HS-5 (cell line): ENCODE data around the gene BICDL1.
A peak's percentile ranks its signal among the peaks of the same experiment; 100 is the strongest.

Experiments
- DNase-seq: peaks from one replicate; pipeline ENCODE4 v3.0.0-alpha.2; 2012; ENCODE audit warnings: low read depth

Gene BICDL1

DNA sequence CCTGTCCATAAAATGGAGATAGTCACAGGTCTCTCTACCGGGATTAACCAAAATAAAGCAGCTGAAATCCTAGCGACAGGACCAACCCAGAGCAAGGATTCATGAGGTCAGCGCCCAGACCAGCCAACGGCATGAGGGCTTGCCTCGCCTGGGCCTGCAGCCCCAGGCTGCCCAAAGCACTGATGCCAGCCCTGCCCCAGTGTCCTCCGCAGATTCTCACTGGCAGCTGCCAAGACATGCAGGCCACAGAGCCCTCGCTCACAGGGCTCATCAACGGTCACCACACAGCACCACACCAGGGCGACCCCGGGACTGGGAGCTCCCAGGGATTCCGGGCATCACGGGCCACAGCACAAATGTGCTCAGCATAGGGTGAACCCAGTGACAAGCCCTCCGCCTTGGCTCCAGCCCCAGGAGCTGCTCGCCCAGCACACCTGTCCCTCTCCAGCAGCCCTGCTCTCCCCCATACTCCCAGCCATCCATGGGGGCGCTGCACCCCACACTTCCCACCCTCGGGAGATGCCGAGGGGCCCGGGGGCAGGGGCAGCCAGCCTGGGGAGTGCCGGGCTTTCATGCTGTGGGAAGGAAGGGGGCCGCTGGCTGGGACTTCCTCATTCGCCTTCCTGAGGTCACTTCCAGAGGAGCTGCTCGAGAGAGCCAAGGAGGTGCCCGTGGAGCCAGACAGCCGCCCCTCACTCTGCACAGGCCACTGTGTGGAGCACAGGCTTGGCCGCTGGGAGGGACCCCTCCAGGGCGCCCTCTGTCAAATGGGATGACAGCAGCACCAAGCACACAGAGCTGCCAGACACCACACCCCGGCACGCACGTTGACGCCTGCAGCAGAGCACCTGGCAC, 113.4 kb downstream of the BICDL1 start:
- no peak for DNase-seq

DNA sequence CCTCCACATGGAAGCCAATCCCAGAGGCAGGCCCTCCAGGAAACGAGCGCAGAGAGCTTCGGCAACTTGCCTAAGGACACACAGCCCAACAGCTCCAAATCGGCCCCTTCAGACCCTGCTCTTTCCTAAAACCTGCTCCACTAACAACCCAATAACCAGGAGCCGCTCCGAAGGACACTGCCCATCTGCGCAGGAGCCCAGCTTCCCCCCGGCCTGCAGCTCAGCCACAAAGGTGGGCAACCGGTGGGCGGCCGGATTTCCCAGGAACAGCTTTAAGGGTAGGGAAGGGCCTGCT, 114.0 kb downstream of the BICDL1 start:
- no peak for DNase-seq

DNA sequence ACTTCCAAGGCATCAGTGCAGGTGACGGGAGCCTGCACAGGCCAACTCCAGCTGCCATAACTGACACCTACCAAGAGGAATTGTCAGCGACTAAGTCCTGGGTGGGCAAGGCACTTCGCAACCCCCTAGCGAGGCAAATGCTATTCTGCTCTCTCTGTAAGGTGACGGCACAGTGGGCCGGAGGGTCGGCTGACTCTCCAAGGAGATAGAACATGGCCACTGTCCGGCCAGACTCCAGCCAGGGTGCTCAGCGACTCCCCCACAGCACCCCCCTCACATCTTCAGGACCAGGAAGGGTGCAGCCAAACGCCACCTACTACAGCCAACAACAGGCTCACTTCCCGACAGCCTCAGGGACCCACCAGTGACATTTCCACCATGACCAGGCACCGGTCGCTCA, 114.3 kb downstream of the BICDL1 start:
- no peak for DNase-seq

DNA sequence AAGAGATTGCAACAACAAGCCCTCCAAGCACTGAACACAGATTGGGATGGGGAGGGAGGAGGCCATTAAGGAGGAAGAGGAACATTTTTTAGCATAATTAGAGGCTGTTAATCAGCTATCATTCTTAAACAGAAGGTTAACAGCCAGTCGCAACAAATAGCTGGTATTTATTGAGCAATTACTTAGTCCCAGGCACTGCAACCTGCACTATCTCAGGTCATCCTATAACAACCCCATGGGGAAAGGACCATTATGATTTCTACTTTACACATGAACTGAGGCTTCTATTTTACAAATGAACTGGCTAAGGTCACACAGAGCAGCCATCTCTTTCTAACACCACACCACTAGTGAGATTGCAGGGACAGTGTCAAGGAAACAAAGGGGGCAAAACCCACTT, 117.1 kb downstream of the BICDL1 start:
- no peak for DNase-seq

DNA sequence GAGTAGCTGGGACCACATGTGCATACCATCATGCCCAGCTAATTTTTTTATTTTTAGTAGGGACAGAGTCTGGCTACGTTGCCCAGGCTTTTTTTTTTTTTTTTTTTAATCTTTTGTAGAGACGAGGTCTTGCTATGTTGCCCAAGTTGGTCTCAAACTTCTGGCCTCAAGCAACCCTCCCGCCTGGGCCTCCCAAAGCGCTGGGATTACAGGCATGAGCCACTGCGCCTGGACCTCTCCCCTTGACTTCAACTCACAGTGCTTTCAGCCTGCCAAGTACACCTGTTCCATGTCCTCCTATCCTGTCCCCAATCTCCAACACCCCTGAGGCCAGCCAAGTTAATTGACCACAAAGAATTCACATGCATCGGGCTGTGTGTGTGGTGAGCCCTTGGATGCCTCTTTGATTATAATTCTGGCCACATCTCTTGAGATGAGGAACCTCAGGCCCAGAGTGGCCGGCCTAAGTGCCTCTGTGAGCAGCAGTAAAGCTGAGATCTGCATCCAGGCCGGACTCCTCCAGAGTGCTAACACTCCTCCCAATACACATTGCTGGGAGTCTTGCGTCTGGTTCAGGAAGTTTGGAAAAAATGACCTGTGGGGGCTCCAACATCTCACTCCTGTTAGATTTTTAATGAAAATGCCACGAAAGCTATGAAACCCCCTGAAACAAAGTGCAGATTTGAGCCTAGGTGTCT, 120.7 kb downstream of the BICDL1 start:
- DNase-seq: no peak

DNA sequence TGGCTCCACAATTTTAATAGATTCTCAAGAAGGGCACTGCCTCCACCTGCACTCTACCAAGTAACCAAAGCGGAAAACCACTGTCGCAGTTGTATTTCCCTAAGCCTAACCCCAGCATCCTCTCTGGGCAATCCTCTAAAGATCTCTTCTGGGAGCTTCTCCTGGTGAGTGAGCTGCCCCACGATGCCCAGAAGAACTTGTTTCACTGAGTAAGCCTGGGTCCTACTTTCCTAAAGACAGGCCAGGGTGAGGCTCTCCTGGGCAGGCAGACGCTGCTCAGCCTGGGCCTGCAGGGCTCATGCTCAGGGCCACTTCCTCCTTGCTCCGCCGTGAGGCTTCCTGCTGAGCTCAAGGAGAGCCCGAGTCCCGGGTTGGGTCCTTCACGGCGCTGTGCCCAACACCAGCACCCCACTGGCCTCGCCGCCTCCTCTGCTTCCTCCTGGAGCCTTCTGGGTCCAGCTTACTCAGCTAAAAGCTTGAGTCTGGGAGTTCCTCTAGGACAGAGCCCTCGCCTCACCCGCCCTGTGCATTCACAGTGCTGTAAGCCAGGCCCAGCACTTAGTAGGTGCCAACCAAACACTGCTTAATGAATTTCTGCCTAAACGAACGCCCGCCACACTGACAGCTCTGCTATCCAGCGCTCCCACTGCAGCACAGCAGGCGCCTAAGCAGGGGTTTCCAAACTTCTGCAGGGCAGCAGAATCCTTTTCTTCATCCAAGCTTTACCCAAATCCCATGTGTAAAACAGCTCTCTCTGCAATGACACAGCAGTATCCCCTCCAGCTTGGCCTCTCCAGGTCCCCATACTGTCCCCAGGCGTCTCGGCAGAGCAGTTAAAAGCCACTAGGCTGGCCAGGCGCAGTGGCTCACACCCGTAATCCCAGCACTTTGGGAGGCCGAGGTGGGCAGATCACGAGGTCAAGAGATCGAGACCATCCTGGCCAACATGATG, 121.8 kb downstream of the BICDL1 start:
- DNase-seq: no peak

DNA sequence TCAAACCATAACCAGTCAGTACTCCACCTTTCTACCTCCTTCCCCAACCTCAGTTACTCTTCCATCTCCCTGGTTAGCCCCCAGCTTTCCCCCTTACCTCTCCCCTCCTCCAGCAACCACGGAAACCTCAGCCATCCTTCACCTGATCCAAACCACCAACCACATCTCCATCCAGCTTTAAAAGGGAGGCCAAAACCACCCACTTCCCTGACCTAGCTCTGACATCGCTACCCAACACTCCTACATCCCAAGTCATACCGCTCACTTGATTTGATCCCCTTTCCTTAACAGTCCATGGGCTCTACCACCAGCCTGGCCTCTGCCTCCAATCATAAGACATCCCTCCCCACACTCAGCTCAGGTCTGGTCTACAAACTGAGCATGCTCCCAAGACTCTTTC, 126.0 kb downstream of the BICDL1 start:
- no peak for DNase-seq

DNA sequence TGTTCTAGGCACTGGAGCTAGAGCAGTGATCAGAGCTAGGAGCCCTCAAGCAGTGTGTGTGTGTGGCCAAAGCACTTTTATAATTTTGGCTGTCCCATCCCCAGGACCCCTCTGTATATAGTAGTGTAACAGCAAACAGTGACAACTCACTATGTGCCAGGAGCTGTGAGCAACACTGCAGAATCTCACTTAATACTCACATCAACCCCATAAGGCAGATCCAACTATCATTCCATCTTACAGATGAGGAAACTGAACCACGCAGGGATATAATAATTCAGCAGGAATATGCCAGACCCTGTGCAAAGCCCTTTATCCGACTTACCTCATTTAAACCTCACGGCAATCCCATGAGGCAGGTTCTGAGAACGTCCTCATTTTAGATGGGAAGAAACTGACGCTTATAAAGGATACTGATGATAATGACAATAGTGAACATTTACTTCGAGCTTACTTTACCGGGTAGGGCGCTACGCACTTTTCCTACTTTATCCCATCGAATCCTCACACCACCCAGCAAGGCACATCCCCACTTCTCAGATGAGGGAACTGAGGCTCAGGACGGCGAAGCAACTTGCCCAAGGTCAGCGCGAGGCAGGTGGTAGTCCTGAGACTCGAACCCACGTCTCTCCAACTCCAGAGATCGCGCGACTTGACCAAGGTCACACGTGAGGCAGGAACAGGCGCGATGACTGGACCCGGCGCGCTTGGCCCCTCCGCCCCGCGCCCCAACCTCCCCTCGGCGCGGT, 126.8 kb downstream of the BICDL1 start:
- DNase-seq: no peak

DNA sequence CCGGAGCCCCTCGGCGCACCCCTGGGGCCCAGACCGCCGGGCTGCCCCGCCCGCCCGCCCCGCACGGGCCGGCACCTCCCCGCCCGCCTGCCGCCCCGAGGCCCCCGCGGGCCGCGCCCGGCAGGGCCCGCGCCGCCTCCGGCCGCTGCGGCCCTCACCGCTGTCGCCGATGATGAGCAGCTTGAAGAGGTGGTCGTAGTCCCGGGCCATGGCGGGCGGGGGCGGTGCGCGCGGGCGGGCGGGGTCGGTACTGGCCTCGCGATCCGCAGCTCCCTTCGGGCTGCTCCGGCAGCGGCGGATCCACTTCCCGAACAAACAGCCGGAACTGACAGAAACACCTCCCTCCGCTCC, 127.4 kb downstream of the BICDL1 start, which contains the start of gene RAB35:
Gene RAB35, minus strand, starts transcription at position 313 of the 351 bp plus-strand sequence. Its CDS starts 103 bp downstream, at position 210.
- no peak for DNase-seq

DNA sequence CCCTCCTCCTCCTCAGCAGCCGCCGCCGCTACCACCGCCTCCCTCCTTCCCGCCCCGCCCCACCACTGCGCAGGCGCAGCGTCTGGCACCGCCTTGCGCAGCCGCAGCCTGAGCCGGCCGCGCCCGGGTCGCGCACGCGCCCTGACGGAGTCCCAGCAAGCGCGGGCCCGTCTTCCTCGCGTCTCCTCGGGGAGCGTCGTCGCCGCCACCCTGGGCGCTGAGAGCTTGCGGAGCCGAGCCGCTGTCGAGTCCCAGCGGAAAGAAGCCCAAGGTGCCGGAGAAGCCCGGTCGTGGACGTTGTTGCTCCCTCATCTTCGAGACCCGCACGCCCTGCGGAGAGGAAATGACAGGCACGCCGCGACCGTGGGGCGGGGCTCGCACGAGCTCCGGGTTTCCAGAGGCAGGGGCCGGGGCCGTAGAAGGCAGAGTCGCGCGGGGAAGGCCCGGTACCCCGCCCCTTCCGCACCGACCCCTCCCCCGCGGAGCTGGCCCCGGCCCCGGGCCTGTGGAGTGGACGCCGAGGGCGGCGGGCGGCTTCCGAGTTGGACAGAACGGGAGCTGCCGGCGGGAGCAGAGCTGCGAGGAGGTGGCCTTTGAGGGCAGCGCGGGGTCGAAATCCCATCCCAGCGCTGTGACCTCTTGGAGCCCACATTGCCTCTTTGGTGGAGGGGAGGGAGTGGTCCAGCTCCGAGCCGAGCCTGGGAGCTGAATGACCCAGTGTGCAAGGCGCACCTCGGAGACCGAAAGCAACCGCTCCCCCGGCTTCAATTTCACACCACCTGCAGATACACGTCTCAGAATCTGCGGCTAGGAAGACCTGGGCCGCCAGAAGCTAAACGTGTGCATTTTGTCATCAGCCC, 128.0 kb downstream of the BICDL1 start:
- peak; percentile 61 for DNase-seq

DNA sequence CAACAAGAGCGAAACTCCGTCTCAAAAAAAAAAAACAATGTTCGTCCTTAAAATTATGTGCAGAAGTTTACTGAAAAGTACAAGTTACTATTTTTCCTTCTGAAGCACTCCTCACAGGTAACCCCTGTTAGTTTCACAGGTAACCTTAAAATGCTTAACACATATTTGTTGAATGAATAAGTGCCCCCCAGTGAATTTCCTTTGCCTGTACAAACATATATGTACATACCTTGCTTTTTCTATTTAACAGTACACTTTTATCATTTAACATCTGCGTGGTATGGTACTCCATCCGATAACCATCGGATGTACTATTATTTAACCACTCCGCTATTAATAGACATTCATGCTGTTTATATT, 128.9 kb downstream of the BICDL1 start:
- no peak for DNase-seq

DNA sequence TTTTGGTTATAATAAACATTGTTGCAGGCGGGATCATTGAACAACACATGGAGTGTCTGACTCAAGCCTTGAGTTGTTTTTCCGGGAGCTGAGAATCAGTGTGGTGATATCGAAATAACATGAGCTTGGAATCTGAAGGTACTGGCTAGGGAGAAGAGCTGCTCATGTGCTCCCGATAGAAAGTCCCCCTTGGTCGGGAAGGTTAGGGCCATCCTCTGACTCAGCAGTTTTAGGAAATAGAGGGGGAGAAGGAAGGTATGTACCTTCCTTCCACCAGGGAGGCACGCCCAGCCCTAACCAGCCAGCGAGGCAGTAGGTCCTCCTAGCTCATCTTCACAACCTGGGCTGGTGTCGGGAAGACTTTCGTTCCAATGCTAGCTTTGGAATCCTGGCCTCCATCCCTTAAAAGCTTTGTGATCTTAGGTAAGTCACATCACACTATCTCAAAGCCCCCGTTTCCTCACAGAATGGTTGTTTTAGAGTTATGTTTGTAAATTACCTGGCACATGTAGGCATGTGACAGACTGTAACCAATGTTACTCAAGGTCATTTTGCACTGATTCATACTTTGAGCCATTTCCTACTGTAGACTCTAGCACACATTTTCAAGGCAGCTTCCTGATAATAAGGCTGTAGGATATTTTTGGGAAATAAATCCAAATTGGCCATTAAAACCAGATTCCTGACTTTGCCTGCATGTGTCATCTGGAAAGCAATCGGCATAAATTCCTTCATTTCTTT, 129.5 kb downstream of the BICDL1 start:
- no peak for DNase-seq

DNA sequence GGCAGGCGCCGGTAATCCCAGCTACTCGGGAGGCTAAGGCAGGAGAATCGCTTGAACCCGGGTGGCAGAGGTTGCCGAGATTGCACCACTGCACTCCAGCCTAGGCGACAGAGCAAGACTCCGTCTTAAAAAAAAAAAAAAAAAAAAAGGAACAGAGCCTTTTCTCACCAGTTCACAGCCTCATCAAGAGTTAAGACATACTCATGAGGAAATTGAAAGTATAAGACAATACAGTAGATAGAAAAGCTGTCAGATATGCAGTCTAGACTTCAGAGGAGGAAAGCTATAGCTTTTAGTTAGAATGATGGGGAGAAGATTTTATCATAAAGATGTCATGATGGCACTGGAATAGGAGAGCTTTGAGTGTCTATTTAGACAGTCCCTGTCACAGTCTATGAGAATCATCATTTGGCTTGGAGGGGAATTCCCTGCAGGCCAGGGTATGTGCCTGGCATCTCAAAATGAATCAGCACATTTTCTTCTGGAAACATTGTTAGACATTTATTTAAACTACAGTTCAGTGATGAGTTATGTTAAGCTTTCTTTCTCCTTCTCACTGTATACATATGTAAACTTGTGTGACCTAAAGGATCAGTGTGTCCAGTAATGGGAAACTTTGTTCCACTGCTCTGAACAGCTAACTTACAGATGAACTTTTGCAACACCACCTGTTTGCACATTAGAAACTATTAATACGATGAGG, 130.4 kb downstream of the BICDL1 start:
- no peak for DNase-seq

DNA sequence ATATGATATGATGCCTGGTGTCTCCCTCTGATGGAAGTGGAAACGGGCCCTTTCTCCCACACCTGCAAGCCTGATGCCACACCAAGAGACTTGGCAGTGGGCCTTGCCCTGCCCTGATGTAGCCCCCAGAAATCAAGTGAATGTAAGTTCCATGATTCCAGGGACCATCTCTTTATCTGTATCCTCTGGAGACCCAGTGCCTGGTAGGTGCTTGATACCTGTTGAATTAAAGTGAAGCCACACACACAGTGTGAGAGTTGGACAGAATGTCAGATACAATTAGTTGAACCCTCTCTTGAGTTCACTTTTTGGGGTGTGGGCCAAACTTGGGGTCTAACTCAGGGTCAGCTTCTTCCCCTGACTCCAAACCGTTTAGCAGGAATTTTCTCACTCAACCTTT, 132.3 kb downstream of the BICDL1 start:
- no peak for DNase-seq

DNA sequence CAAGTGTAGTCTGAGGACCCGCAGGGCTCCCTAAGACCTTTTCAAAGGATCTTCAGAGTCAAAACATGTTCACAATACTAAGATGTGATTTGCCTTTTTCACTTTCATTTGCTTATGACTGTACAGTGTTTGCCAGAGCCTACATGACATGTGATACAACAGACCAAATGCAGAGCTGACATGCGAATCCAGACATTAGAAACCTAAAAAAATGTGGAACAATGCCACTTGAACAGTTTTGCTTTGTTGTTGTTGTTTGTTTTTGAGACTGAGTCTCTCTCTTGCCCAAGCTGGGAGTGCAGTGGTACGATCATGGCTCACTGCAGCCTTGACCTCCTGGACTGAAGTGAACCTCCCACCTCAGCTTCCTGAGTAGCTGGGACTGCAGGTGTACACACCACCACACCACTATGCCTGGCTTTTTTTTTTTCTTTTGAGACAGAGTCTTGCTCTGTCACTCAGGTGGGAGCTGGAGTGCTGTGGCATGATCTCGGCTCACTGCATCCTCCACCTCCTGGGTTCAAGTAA, 132.8 kb downstream of the BICDL1 start:
- DNase-seq: no peak

DNA sequence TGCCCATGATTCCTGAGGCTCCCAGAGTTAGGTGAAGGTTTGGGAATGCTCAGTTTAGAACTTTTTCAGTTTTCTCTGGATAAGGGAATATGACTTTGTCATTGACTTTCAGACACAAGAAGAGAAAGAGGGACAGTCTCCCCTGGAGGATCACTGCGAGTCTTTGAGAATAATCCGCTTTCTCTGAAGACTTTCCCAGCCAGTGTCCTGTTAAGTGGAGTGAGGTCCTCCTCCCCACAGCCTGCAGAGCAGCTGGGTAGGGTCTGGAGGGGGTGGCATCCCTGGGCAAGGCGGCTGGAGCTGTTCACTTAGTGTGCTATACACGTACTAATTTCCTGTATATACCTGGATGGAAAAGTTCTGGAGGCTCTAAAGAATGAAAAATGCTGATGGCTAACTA, 136.0 kb downstream of the BICDL1 start:
- no peak for DNase-seq

DNA sequence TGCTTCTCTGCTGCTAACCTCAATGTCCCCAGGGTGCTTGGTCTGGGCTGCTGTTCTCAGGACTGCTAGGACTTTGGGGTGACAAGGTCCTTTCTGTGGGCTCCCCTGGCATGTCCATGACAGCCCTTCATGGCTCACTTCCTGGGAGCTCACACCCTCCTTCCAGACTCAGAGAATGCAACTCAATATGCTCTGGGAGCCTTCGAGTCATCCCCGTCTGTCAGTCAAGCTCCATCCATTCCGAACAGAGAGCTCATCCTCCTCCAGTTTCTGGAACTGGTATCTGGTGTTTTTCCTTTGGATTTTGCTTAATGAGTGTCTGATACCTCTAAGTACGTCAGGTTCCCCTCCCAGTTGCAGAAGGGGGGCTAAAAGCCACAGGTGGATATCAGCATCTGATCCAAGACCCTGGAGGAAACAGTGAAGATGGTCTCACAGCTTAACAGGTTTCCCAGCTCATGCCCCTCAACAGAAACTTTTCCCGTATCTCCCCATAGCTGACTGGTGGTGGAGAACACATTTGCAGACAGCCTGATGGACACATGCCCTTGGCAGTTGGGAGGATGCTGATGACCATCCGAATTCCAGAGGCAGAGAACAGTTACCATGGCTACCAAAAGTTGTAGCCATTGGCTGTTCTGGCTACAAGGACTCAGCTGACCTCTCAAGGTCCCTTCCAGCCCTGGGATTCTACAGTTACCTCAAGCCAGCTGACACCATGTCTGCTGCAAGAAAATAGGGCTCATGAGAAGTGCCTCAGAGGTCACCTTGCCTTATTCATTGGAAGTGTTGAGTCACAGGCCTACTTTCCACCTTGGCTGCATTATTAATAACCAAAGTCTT, 137.0 kb downstream of the BICDL1 start:
- no peak for DNase-seq

DNA sequence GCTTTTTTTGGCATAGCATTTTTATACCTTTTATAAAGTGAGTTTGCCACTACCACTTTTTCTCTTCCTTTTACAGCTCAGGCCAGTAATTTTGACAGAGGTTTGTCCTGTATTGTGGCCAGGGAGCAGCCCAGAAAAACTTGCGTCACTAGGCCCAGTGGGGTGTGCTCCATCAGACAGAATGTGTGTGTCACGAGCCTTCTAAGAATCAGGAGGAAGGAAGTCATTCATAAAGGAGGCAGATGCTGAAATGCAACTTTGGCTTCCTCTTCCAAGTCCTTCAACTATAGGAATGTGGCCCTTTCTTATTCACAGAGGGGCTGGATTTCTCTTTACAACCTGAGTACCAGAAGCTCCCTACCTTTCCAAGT, 137.6 kb downstream of the BICDL1 start:
- DNase-seq: no peak

DNA sequence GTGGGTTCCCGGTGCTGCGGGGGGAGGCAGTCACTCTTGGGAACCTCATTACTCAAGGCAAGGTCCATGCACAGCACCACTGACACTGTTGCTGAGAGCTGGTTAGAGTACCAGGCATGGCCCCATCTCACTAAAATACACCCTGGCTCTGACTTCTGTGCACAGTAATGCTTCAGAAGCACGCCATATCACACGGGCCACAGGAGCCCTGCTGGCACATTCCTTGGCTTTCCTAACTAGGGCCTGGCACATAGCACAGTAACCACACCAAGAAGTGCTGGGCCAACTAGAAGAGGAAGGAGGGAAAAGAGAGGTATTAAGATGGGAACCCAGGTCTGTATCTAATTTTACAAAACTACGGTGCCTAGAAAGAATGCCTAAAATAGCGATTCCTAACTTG, 141.0 kb downstream of the BICDL1 start:
- DNase-seq: no peak
